Hematopoietic multipotent progenitor cell treated with erythropoietin and hydrocortisone succinate and interleukin-3 and kit ligand, for 15 days (in vitro differentiated cells): Measurements from ENCODE around the gene TPM3.
A peak's percentile ranks its signal among the peaks of the same experiment; 100 is the strongest.
"Not testable (repeated sequence)": the region's sequence is repeated elsewhere in the genome, so short reads cannot be mapped to it uniquely, and the experiment has no call there.

ENCODE experiments used
- DNase-seq: peaks from one replicate; pipeline ENCODE4 v3.0.0-alpha.2; 2015; ENCODE audit warnings: low spot score

Gene TPM3

DNA sequence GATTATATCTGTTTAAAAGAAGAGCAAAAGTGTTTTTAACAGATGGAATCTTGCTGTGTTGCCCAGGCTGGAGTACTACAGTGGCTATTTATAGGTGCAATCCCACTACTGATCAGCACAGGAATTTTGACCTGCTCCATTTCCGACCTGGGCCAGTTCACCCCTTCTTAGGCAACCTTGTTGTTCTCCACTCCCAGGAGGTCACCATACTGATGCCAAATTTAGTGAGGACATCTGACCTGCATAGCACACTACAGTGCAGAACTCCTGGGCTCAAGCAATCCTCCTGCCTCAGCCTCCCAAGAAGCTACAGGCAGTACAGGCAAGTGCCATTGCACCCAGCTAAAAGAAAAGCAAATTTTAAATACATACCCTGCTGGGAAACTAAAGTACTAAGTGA lies 25.7 kb downstream of the TPM3 start:
- no peak for DNase-seq

GRCh38 chr1:154159554-154159953 lies 32.3 kb downstream of the TPM3 start:
- no peak for DNase-seq

DNA sequence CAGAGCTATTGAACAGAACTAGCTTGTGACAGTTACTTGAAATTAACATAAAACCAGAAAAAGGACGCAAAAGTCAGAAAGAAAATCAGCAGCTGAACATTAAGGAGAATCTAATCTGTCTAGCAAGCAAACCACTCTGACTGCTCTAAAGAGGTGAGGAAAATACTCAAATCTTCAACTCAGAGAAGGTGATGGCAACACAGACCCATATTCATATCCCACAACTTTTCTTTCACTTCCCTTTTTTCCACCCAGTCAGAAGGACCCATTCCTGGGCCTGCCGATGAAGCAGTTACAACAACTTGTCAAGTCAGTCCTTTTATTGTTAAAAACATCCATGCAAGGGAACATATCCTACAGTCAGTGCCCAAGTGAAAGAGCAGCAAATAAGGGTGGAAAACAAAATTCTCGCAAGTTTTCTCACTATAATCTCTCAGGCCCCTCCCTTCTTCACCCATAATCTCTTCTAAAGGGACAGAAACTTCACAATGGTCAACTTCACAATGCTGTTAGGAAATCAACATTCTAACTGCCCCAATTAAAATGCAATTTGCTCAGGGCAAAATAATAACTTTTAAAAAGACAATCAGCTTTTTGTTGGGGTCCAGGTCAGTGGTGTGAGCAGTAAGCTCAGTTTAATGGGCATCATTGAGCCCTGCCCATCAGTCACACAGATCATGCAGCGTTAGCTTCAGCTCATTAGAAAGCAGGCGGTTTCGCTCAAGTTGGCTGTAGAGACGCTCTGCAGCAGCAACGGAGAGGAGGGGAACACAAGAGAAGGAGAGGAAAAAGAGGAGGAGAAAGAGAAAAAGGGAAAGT lies 33.4 kb downstream of the TPM3 start:
- no peak for DNase-seq

DNA sequence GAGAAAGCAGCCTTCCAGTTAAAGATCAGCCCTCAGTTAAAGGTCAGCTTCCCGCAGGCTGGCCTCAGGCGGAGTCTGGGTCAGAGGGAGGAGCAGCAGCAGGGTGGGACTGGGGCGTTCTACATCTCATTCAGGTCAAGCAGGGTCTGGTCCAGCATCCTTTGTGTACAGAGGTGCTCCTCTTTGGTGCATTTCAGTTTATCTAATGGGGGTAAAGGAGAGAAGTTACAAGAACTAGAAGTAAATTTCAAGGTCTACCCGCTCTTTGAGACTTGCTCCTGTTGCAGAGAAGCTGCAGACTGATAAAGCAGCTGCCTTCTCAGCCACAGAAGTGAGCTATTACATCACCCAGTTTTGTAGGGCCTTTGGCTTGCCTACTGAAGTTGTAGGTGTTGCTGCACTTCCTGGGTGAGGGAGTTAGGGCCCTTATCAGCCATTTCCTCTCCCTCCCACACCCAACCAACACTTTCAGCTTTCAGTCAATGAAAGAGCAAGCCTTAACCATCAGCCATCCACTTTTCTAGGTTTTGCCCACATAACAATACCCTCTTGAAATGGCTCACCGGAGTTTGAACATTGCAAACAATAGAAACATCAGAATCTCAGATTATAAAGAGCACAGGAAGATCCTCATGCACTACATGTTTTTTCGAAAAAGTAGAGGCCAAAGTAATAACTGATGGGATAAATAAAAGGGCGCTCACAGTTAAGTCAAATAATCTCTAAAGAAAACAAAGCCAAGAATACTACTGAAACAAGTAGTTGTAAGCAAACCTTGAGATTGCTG lies 34.2 kb downstream of the TPM3 start:
- DNase-seq: peak; percentile 92

DNA sequence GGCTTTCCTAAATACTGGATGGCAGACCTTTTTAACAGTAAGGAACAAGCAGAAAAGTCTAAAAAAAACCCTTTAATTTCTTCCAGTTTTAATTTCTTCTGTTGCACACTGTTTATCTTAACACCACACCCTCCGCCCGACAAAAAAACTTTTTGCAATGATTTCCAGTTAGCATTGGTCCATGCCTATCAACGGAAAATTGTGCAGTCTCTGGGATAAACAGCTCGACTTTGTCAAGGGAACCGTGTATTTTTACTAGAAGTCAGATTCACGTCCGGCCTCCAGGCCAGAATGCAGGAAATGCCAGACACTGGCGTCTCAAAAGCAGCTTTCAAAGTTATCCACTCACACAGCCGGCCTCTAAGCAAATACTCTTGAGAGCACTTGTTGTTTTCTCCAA lies 36.6 kb downstream of the TPM3 start:
- DNase-seq: peak; percentile 72

DNA sequence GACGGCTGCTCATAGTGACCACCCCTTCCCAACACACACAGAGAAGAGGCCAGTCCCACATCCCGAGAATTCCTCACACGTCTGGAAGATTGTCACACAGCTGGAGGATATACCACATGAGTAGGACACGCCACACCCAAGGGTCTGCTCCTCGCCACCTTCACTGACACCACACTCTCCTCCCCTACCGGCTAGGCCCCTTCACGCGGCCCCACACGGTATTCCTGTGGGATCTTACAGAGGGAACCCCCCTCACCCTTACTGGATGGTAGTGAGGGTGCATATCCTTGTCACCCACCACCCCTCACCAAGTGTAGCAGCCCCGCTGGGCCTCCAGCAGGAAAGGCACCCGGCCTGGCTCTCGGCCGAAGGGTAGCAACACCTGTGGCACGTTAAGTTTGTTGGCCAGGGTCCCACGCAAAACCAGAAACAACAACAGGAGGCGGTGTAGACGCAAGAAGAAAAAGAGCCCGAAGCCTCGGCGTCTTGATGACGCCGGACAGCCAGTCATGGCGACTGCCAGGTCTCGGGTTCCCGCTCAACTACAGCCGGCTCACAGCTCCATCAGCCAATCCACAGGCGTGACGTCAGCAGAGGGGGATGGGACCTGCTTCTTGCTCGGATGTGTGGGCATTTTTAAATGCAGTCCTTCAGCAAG lies 37.2 kb downstream of the TPM3 start, which contains the start of gene NUP210L:
NUP210L (minus strand) TSS at position 540 of the 658 bp plus-strand sequence.
- no peak for DNase-seq

DNA sequence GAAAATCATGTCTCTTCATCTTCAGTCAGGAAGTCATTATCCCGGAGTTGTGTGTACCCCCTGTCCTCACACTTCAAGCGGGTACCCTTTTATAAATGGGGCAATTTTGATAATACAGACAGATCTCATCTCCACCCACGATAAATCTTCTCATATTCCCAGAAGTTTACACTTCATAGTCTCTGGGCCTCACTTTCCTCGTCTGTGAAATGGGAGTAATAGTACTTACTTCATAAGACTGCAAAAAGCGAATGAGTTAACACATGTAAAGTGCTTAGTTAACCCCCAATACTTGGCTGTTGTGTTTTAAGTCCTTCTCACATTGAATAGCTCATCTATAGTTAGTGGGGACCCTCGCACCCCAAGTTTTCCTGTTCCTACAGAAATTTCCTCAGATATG lies 37.8 kb downstream of the TPM3 start:
- DNase-seq: no peak

DNA sequence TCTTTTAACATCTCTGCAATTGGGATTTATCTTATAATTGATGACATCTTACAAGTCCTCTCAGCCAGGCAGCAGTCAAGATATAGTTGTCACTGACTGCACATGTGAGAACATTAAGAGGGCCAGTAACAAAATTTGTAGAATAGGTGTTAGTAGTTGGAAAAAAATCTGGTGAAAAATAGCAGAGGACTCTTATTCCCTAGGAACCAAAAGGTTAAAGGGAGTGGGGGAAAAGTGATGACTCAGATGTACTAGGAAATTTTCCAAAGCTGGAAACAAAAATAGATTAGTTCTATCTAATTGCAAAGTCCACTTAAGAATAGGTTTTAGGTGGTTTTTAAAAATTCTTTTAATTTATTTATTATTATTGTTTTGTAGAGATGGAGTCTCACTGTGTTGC lies 40.6 kb downstream of the TPM3 start:
- DNase-seq: no peak

- DNase-seq: no peak
Measured at GRCh38 chr1:154148807-154149206, 43.1 kb downstream of the TPM3 start.

DNA sequence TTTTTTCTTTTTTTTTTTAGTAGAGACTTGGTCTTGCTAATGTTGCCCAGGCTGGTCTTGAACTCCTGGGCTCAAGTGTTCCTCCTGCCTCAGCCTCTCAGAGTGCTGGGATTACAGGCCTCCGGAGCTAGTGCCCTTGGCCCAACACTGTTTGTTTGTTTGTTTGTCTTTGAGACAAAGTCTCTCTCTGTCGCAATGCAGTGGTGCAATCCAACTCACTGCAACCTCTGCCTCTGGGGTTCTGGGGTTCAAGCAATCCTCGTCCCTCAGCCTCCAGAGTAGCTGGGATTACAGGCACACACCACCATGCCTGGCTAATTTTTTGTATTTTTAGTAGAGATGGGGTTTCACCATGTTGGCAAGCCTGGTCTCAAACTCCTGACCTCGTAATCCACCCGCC lies 44.4 kb downstream of the TPM3 start:
- not testable (repeated sequence) for DNase-seq

- DNase-seq: peak; percentile 28
Measured at GRCh38 chr1:154145986-154146385, 45.9 kb downstream of the TPM3 start.

DNA sequence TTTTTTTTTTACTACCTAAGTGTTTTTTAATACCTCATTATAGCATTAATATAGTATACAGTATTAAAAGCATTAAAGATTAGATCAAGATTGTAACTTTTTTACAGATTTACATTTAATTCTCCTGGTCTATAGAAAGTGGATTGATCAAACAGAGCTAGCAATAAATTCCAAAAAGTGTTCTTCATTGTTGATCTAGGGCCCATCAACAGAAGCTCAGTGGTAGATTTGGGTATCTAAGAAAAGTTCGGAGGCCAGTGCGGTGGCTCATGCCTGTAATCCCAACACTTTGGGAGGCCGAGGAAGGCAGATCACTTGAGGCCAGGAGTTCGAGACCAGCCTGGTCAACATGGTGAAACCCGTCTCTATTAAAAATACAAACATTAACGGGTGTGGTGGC lies 49.5 kb downstream of the TPM3 start:
- no peak for DNase-seq

GRCh38 chr1:154141240-154141639 lies 50.7 kb downstream of the TPM3 start:
- DNase-seq: no peak

- DNase-seq: no peak
Measured at GRCh38 chr1:154137888-154138287, 54.0 kb downstream of the TPM3 start.

- DNase-seq: no peak
Measured at GRCh38 chr1:154133256-154133655, 58.6 kb downstream of the TPM3 start.

GRCh38 chr1:154129391-154129970 lies 62.4 kb downstream of the TPM3 start:
- DNase-seq: no peak

DNA sequence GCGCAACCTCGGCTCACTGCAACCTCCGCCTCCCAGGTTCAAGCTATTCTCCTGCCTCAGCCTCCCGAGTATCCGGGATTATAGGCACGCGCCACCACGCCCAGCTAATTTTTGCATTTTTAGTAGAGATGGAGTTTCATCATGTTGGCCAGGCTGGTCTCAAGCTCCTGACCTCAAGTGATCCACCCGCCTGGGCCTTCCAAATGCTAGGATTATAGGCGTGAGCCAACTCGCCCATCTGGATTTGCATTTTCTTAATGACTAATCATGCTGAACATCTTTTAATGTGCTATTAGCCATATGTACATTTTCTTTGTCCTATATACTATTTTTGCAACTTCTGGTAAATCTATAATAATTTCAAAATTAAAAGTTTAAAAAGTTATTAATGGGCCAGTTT lies 68.7 kb downstream of the TPM3 start:
- DNase-seq: not testable (repeated sequence)

DNA sequence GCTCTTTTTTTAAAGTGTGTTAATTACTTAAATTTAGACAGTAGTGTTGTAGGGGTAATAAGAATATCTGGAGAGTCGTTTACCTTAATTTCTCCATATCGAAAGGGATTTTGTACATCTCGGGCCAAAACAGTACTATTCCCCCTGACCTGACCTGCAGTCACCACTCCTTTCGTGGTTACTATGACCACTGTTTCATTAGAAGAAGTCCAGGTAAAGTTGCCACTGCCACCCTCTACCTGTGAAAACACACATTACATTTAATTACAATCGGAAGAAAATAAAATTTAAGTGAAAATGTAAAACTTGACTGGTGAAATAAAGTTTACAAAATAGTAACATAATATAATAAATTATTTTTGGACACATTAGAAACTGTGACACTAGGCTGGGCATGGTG lies 74.3 kb downstream of the TPM3 start:
- DNase-seq: no peak

DNA sequence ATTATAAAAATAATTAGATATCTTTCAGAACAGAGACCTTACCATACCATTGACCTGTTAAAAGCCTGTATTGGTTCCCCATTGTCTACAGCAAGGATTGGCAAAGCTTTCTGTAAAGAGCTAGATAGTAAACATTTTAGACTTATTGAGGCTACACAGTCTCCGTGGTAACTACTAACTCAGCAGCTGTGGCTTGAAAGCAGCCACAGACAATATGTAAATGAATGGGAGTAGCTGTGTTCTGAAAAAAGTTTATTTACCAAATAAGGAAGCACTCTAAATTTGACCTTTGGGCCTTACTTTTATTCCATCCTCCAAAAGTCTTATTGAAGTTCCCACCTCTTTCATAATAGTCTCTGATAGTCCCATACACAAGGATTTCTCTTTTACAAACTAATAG lies 76.7 kb downstream of the TPM3 start:
- no peak for DNase-seq
